ENCODE measurements around the gene KCNIP4.

Gene KCNIP4

DNA sequence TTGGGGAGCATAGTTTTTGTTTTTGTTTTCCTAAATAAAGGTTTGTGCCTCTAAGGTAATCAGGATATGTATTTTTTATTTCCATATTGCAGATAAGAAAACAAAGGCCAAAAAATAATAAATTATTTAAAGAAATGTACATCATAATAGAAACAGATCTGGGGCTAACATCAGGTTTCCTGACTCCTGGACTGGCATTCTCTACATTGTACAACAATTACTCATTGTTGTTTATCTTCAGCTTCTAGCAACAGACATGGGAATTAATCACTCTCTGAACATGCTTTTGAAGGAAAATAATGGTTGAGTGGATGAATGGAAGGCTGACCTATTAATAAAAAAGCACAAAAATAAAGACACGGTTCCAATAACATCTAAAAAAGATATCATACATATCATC, 146.2 kb downstream of the KCNIP4 start:
- DNase-seq (ENCODE audit: low read depth in 1 of 2, low spot score in 1 of 2) = no peak
- H3K27me3 ChIP-seq (ENCODE audit: insufficient read depth, poor library complexity, severe bottlenecking) = no peaks in the 10 kb centered on the region
- TF ChIP-seq, protein P1, sequence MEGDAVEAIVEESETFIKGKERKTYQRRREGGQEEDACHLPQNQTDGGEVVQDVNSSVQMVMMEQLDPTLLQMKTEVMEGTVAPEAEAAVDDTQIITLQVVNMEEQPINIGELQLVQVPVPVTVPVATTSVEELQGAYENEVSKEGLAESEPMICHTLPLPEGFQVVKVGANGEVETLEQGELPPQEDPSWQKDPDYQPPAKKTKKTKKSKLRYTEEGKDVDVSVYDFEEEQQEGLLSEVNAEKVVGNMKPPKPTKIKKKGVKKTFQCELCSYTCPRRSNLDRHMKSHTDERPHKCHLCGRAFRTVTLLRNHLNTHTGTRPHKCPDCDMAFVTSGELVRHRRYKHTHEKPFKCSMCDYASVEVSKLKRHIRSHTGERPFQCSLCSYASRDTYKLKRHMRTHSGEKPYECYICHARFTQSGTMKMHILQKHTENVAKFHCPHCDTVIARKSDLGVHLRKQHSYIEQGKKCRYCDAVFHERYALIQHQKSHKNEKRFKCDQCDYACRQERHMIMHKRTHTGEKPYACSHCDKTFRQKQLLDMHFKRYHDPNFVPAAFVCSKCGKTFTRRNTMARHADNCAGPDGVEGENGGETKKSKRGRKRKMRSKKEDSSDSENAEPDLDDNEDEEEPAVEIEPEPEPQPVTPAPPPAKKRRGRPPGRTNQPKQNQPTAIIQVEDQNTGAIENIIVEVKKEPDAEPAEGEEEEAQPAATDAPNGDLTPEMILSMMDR (IDR thresholded peaks at IDR 0.05; ENCODE audit: insufficient read depth, low read length) = no peak
- TF ChIP-seq GABPA (IDR thresholded peaks at IDR 0.05; ENCODE audit: low read depth) = no peak
- TF ChIP-seq POLR2AphosphoS5 (IDR thresholded peaks at IDR 0.05; ENCODE audit: low read depth) = no peak
- TF ChIP-seq SPI1 (IDR thresholded peaks at IDR 0.05; ENCODE audit: borderline replicate concordance, low read depth) = no peak
- TF ChIP-seq, protein P2, sequence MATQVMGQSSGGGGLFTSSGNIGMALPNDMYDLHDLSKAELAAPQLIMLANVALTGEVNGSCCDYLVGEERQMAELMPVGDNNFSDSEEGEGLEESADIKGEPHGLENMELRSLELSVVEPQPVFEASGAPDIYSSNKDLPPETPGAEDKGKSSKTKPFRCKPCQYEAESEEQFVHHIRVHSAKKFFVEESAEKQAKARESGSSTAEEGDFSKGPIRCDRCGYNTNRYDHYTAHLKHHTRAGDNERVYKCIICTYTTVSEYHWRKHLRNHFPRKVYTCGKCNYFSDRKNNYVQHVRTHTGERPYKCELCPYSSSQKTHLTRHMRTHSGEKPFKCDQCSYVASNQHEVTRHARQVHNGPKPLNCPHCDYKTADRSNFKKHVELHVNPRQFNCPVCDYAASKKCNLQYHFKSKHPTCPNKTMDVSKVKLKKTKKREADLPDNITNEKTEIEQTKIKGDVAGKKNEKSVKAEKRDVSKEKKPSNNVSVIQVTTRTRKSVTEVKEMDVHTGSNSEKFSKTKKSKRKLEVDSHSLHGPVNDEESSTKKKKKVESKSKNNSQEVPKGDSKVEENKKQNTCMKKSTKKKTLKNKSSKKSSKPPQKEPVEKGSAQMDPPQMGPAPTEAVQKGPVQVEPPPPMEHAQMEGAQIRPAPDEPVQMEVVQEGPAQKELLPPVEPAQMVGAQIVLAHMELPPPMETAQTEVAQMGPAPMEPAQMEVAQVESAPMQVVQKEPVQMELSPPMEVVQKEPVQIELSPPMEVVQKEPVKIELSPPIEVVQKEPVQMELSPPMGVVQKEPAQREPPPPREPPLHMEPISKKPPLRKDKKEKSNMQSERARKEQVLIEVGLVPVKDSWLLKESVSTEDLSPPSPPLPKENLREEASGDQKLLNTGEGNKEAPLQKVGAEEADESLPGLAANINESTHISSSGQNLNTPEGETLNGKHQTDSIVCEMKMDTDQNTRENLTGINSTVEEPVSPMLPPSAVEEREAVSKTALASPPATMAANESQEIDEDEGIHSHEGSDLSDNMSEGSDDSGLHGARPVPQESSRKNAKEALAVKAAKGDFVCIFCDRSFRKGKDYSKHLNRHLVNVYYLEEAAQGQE (IDR thresholded peaks at IDR 0.05; ENCODE audit: insufficient replicate concordance, low read depth) = no peak
- H3K27ac ChIP-seq (replicated peaks) = no peak overlapping the region
- no peak overlapping the region for H3K4me3 ChIP-seq (replicated peaks; ENCODE audit: insufficient read depth, low read length)

DNA sequence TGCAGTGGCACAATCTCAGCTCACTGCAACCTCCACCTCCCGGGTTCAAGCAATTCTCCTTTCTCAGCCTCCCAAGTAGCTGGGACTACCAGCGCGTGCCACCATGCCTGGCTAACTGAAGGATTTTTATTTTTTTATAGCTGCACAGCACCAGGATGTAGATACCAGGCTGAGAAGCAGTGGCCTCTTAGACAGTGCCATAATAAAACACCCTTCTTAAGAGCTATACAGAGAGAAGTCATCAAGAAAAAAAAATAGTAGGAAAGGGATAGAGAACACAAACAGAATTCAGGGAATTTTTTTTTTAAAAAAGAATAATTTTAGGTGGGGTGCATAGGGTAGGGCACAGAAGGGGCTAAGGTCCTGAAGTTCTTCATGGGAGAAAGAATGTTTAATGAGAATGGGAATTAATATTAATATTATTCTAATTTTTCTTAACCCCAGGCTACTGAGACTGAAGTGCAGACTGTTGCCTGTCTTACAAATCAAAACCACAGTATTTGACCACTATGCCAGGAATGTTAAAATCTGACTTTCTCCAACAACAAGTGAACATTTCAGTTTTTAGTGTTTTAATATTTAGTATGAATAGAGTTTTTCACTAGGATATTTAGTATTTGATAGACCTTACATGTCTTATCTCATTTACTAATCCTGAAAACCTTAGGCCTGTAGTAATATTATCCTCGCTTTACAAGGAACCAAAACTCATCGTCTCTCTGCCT, 146.7 kb downstream of the KCNIP4 start:
- TF ChIP-seq GABPA (IDR thresholded peaks at IDR 0.05; ENCODE audit: low read depth) (no peak), POLR2AphosphoS5 (IDR thresholded peaks at IDR 0.05; ENCODE audit: low read depth) (no peak), SPI1 (IDR thresholded peaks at IDR 0.05; ENCODE audit: borderline replicate concordance, low read depth) (no peak)
- TF ChIP-seq, protein P1 (IDR thresholded peaks at IDR 0.05; ENCODE audit: insufficient read depth, low read length) = no peak
- TF ChIP-seq, protein P2 (IDR thresholded peaks at IDR 0.05; ENCODE audit: insufficient replicate concordance, low read depth) = no peak
- H3K27ac ChIP-seq (replicated peaks) = no peak overlapping the region
- no peak for DNase-seq (ENCODE audit: low read depth in 1 of 2, low spot score in 1 of 2)
- H3K4me3 ChIP-seq (replicated peaks; ENCODE audit: insufficient read depth, low read length) = no peak overlapping the region
- H3K27me3 ChIP-seq (ENCODE audit: insufficient read depth, poor library complexity, severe bottlenecking) = no peaks in the 10 kb centered on the region

DNA sequence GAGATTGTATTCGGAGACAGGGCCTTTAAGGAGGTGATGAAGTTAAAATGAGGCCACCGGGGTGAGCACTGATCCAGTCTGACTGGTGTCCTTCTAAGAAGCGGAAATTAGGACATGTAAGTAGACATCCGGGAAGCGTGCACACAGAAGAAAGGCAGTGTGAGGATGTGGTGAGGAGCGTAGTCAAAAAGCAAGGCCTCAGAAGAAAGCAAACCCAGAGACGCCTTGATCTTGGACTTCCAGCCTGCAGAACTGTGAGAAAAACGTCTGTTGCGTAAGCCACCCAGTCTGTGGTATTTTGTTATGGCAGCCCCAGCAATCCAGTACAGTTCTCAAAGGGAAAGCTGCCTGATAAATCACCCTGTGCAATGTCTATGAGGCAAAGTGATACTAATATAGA, 153.5 kb downstream of the KCNIP4 start:
- no peak overlapping the region for H3K27ac ChIP-seq (replicated peaks)
- no peaks in the 10 kb centered on the region for H3K27me3 ChIP-seq (ENCODE audit: insufficient read depth, poor library complexity, severe bottlenecking)
- TF ChIP-seq SPI1 (IDR thresholded peaks at IDR 0.05; ENCODE audit: borderline replicate concordance, low read depth) (no peak), GABPA (IDR thresholded peaks at IDR 0.05; ENCODE audit: low read depth) (no peak), POLR2AphosphoS5 (IDR thresholded peaks at IDR 0.05; ENCODE audit: low read depth) (no peak)
- TF ChIP-seq, protein P1 (IDR thresholded peaks at IDR 0.05; ENCODE audit: insufficient read depth, low read length) = no peak
- TF ChIP-seq, protein P2 (IDR thresholded peaks at IDR 0.05; ENCODE audit: insufficient replicate concordance, low read depth) = no peak
- H3K4me3 ChIP-seq (replicated peaks; ENCODE audit: insufficient read depth, low read length) = no peak overlapping the region
- no peak for DNase-seq (ENCODE audit: low read depth in 1 of 2, low spot score in 1 of 2)

All from HL-60 (cell line).